H9 (cell line): Measurements from ENCODE around the gene SCN8A. TPM values are rescaled to one million over a fixed set of nuclear protein-coding genes. Genes with fewer than 3 reads are reported as not detected.

Source experiments
- DNase-seq: peaks from one replicate; pipeline ENCODE4 v3.0.0-alpha.2; 2017
- H2AFZ ChIP-seq: one replicate; pipeline ENCODE4 v1.6.1; 2013; ENCODE audit warnings: mild to moderate bottlenecking, low read length, control low read depth, moderate library complexity
- H2AK5ac ChIP-seq: 2 replicates; pipeline ENCODE4 v1.6.1; 2013; ENCODE audit warnings: low read length, control low read depth, mixed read lengths; ENCODE audit not compliant: insufficient read length
- H2BK120ac ChIP-seq: one replicate; pipeline ENCODE4 v1.6.1; 2013; ENCODE audit warnings: low read depth, mild to moderate bottlenecking, low read length, control low read depth, inconsistent platforms; ENCODE audit not compliant: poor library complexity, severe bottlenecking
- H2BK12ac ChIP-seq: 2 replicates; pipeline ENCODE4 v1.6.1; 2013; ENCODE audit warnings: low read length, control low read depth, mixed read lengths, low read depth; ENCODE audit not compliant: insufficient read length
- H2BK15ac ChIP-seq: 2 replicates; pipeline ENCODE4 v1.6.1; 2013; ENCODE audit warnings: low read depth, low read length, control low read depth
- H2BK20ac ChIP-seq: one replicate; pipeline ENCODE4 v1.6.1; 2013; ENCODE audit warnings: low read depth, mild to moderate bottlenecking, low read length, control low read depth, inconsistent platforms; ENCODE audit not compliant: poor library complexity, severe bottlenecking
- H2BK5ac ChIP-seq: 2 replicates; pipeline ENCODE4 v1.6.1; 2013; ENCODE audit warnings: low read length, control low read depth, mixed read lengths; ENCODE audit not compliant: insufficient read length
- H3K14ac ChIP-seq: 2 replicates; pipeline ENCODE4 v1.6.1; 2013; ENCODE audit warnings: low read length, control low read depth; ENCODE audit not compliant: insufficient read depth
- H3K18ac ChIP-seq: 2 replicates; pipeline ENCODE4 v1.6.1; 2013; ENCODE audit warnings: low read depth, mild to moderate bottlenecking, mixed read lengths, low read length, control low read depth; ENCODE audit not compliant: insufficient read length
- H3K23ac ChIP-seq: 2 replicates; pipeline ENCODE4 v1.6.1; 2013; ENCODE audit warnings: low read length, control low read depth, mixed read lengths, low read depth; ENCODE audit not compliant: insufficient read length
- H3K23me2 ChIP-seq: 2 replicates; pipeline ENCODE4 v1.6.1; 2013; ENCODE audit warnings: low read depth, mild to moderate bottlenecking, mixed read lengths, low read length, control low read depth; ENCODE audit not compliant: insufficient read length, poor library complexity, severe bottlenecking
- H3K27ac ChIP-seq: 2 replicates; pipeline ENCODE4 v1.5.1; 2013; ENCODE audit warnings: low read length, control low read depth, mixed read lengths, low read depth; ENCODE audit not compliant: insufficient read length
- H3K27me3 ChIP-seq: 2 replicates; pipeline ENCODE4 v1.6.1; 2013; ENCODE audit warnings: low read length, control low read depth, inconsistent platforms; ENCODE audit not compliant: insufficient read depth
- H3K4ac ChIP-seq: 2 replicates; pipeline ENCODE4 v1.6.1; 2013; ENCODE audit warnings: low read depth, mild to moderate bottlenecking, control low read depth, inconsistent platforms, low read length, moderate library complexity
- H3K4me1 ChIP-seq: 2 replicates; pipeline ENCODE4 v1.6.1; 2013; ENCODE audit warnings: low read length, control low read depth, inconsistent platforms; ENCODE audit not compliant: insufficient read depth
- H3K4me2 ChIP-seq: 2 replicates; pipeline ENCODE4 v1.6.1; 2013; ENCODE audit warnings: low read length, control low read depth, mixed read lengths; ENCODE audit not compliant: insufficient read length, insufficient read depth
- H3K56ac ChIP-seq: 2 replicates; pipeline ENCODE4 v1.6.1; 2013; ENCODE audit warnings: low read depth, mild to moderate bottlenecking, mixed read lengths, low read length, control low read depth; ENCODE audit not compliant: insufficient read length
- H3K79me1 ChIP-seq: 2 replicates; pipeline ENCODE4 v1.6.1; 2013; ENCODE audit warnings: low read depth, mild to moderate bottlenecking, moderate library complexity, low read length, control low read depth, inconsistent platforms; ENCODE audit not compliant: insufficient read depth, poor library complexity, severe bottlenecking
- H3K79me2 ChIP-seq: 2 replicates; pipeline ENCODE4 v1.6.1; 2013; ENCODE audit warnings: low read length, control low read depth, inconsistent platforms; ENCODE audit not compliant: insufficient read depth
- H3K9ac ChIP-seq: 2 replicates; pipeline ENCODE4 v1.6.1; 2013; ENCODE audit warnings: low read length, control low read depth, mixed read lengths; ENCODE audit not compliant: insufficient read length; ENCODE audit errors: extremely low read depth
- H3K9me3 ChIP-seq: one replicate; pipeline ENCODE4 v1.6.1; 2013; ENCODE audit warnings: low read depth, low read length, inconsistent platforms; ENCODE audit not compliant: control insufficient read depth
- H3T11ph ChIP-seq: one replicate; pipeline ENCODE4 v1.6.1; 2013; ENCODE audit warnings: mild to moderate bottlenecking, low read length, control low read depth, inconsistent platforms
- H4K20me1 ChIP-seq: one replicate; pipeline ENCODE4 v1.6.1; 2013; ENCODE audit not compliant: control insufficient read depth, insufficient read length, insufficient read depth
- H4K5ac ChIP-seq: 2 replicates; pipeline ENCODE4 v1.6.1; 2013; ENCODE audit warnings: low read depth, mild to moderate bottlenecking, mixed read lengths, low read length, control low read depth; ENCODE audit not compliant: insufficient read length
- H4K8ac ChIP-seq: replicated peaks from 2 replicates; pipeline ENCODE4 v1.6.1; 2013; ENCODE audit warnings: low read length, control low read depth, mixed read lengths, low read depth; ENCODE audit not compliant: insufficient read length
- H4K91ac ChIP-seq: 2 replicates; pipeline ENCODE4 v1.6.1; 2013; ENCODE audit warnings: low read depth, mild to moderate bottlenecking, moderate library complexity, mixed read lengths, low read length, control low read depth; ENCODE audit not compliant: insufficient read length
- H3K27ac Mint-ChIP-seq, 3 experiments: 2 replicates in 2 of 3; 3 replicates in 1 of 3; pipeline ENCODE4 v1.8.0; 2020 to 2021; ENCODE audit warnings: mixed read lengths in 3 of 3, mild to moderate bottlenecking in 1 of 3, moderate library complexity in 1 of 3
- H3K27me3 Mint-ChIP-seq: 2 replicates; pipeline ENCODE4 v1.8.0; 2021; ENCODE audit warnings: low read depth, mild to moderate bottlenecking, moderate library complexity, mixed read lengths
- H3K36me3 Mint-ChIP-seq, 3 experiments: 2 replicates in 2 of 3; 3 replicates in 1 of 3; pipeline ENCODE4 v1.8.0; 2020 to 2021; ENCODE audit warnings: low read depth in 3 of 3, mixed read lengths in 3 of 3; ENCODE audit not compliant: insufficient read depth in 1 of 3
- H3K4me1 Mint-ChIP-seq, 2 experiments: 2 replicates each; pipeline ENCODE4 v1.8.0; 2020; ENCODE audit warnings: mixed read lengths in 2 of 2
- H3K4me3 Mint-ChIP-seq, 2 experiments: 2 replicates in 1 of 2; 3 replicates in 1 of 2; pipeline ENCODE4 v1.8.0; 2020 to 2021; ENCODE audit warnings: mild to moderate bottlenecking in 2 of 2, mixed read lengths in 2 of 2, moderate library complexity in 1 of 2
- H3K9me3 Mint-ChIP-seq, 2 experiments: 2 replicates in 1 of 2; 3 replicates in 1 of 2; pipeline ENCODE4 v1.8.0; 2020; ENCODE audit warnings: mild to moderate bottlenecking in 2 of 2, mixed read lengths in 2 of 2, moderate library complexity in 1 of 2
- WGBS: extraction: QIAGEN DNeasy Blood & Tissue Kit; methylation state at CpG from one replicate; pipeline ENCODE4 v1.1.7; 2013; ENCODE audit warnings: missing lambda C conversion rate, low lambda C conversion rate, mixed read lengths; ENCODE audit not compliant: insufficient read length; ENCODE audit errors: extremely low coverage; 5-methylcytosine and 5-hydroxymethylcytosine counted together
- total RNA-seq: library from RNA; stranded (reverse); gene quantifications from 2 replicates; pipeline ENCODE4 v1.2.1, GENCODE V29; 2021
- TF ChIP-seq, protein P1 (sequence below): fragments of 200-600 bp; sonication (generic); conservative IDR thresholded peaks from 3 replicates; pipeline ENCODE4 v1.8.0; 2021; ENCODE audit warnings: antibody characterized with exemption, mild to moderate bottlenecking

SCN8A gene
- total RNA-seq, 1 experiment from 2014 or later = 15.2 TPM

DNA sequence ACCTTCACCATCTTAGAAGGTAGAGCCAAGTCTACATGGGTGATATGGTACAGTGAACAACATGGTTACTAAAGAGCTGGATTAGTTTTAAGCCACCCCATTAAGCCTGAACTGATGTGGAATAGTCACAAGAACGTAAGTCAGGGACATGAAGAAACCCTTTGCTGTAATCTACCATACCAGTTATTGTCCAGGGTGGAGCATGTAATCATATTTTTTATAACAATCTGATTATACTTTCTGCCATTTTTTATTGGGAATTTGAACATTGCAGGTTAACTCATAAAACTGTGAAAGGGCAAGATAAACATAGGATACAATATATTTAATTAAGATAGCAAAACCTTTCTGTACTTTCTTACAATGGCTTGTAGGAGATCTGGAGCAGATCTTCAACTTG lies 153.9 kb downstream of the SCN8A start:
- Mint-ChIP-seq H3K36me3 (peaks cover 2 to 21% (median 21%) of the 10 kb centered on the region in 3 experiments; a peak in 6 of 7 replicates), H3K27me3 (no peaks in the 10 kb centered on the region; the same call in 1 of the 2 replicates)

More for the DNA sequence above, 153.9 kb downstream of the SCN8A start:
- DNase-seq = no peak
- no peak overlapping the region for H3K56ac ChIP-seq
- no peak overlapping the region for H3K18ac ChIP-seq
- Mint-ChIP-seq H3K27ac (no peak overlapping the region), H3K4me3 (no peak overlapping the region), H3K9me3 (no peaks in the 10 kb centered on the region), H3K4me1 (no peaks in the 10 kb centered on the region)
- no peaks in the 10 kb centered on the region for H3K27me3 ChIP-seq
- H2BK120ac ChIP-seq = no peak overlapping the region
- no peak overlapping the region for H2AFZ ChIP-seq
- H3K9ac ChIP-seq = no peak overlapping the region
- no peak overlapping the region for H3K27ac ChIP-seq
- no peak overlapping the region for H2BK15ac ChIP-seq
- no peak overlapping the region for H2BK5ac ChIP-seq
- no CpG with 5 or more reads among the region's 1 CpG for WGBS
- H2AK5ac ChIP-seq = no peak overlapping the region
- H3K14ac ChIP-seq = no peak overlapping the region
- H3K4ac ChIP-seq = no peak overlapping the region
- H4K5ac ChIP-seq = no peak overlapping the region
- no peak overlapping the region for H3T11ph ChIP-seq
- no peaks in the 10 kb centered on the region for H3K9me3 ChIP-seq
- H4K8ac ChIP-seq = no peak overlapping the region
- H3K79me1 ChIP-seq = no peaks in the 10 kb centered on the region
- TF ChIP-seq, protein P1, sequence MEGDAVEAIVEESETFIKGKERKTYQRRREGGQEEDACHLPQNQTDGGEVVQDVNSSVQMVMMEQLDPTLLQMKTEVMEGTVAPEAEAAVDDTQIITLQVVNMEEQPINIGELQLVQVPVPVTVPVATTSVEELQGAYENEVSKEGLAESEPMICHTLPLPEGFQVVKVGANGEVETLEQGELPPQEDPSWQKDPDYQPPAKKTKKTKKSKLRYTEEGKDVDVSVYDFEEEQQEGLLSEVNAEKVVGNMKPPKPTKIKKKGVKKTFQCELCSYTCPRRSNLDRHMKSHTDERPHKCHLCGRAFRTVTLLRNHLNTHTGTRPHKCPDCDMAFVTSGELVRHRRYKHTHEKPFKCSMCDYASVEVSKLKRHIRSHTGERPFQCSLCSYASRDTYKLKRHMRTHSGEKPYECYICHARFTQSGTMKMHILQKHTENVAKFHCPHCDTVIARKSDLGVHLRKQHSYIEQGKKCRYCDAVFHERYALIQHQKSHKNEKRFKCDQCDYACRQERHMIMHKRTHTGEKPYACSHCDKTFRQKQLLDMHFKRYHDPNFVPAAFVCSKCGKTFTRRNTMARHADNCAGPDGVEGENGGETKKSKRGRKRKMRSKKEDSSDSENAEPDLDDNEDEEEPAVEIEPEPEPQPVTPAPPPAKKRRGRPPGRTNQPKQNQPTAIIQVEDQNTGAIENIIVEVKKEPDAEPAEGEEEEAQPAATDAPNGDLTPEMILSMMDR = no peak
- H3K23ac ChIP-seq = no peak overlapping the region
- H3K79me2 ChIP-seq = no peaks in the 10 kb centered on the region
- H4K91ac ChIP-seq = no peak overlapping the region
- H2BK12ac ChIP-seq = no peak overlapping the region
- no peak overlapping the region for H3K4me2 ChIP-seq
- H3K23me2 ChIP-seq = no peaks in the 10 kb centered on the region
- no peaks in the 10 kb centered on the region for H3K4me1 ChIP-seq
- H4K20me1 ChIP-seq = no peaks in the 10 kb centered on the region
- no peak overlapping the region for H2BK20ac ChIP-seq
